Uterus (tissue), 4 donors: ENCODE measurements around the gene DNAJB14. TPM values are rescaled to one million over a fixed set of nuclear protein-coding genes. Genes with fewer than 3 reads are reported as not detected.

Experiments used
- DNase-seq, 2 donors: peaks; one replicate each; pipeline ENCODE4 v3.0.0-alpha.2; 2019 to 2020
- H3K27ac ChIP-seq, 2 donors: fragments of 200-600 bp; sonication (generic); 1 replicate in 1 of 2; 2 replicates in 1 of 2; pipeline ENCODE4 v1.5.1; 2016 to 2018
- H3K27me3 ChIP-seq, 2 donors: fragments of 200-600 bp; sonication (generic); one replicate each; pipeline ENCODE4 v1.5.1; 2018 to 2019; ENCODE audit warnings: control low read depth in 1 of 2
- H3K36me3 ChIP-seq, 2 donors: fragments of 200-600 bp; sonication (generic); one replicate each; pipeline ENCODE4 v1.5.1; 2019; ENCODE audit warnings: control low read depth in 1 of 2
- H3K4me1 ChIP-seq, 2 donors: fragments of 200-600 bp; sonication (generic); one replicate each; pipeline ENCODE4 v1.5.1; 2018 to 2019; ENCODE audit warnings: control low read depth in 1 of 2
- H3K4me3 ChIP-seq, 2 donors: fragments of 200-600 bp; sonication (generic); 1 replicate in 1 of 2; 2 replicates in 1 of 2; pipeline ENCODE4 v1.5.1; 2018 to 2019; ENCODE audit warnings: mild to moderate bottlenecking in 1 of 2
- H3K9me3 ChIP-seq, 2 donors: fragments of 200-600 bp; sonication (generic); one replicate each; pipeline ENCODE4 v1.5.1; 2019; ENCODE audit warnings: control low read depth in 1 of 2
- CTCF ChIP-seq, 4 experiments: fragments of 200-600 bp in 2 of 4; fragments of 450-650 bp in 2 of 4; sonication (generic) in 2 of 4; IDR thresholded peaks; one replicate each; pipeline ENCODE4 v1.5.1; 2016 to 2019; ENCODE audit warnings: antibody characterized with exemption in 4 of 4, mild to moderate bottlenecking in 2 of 4, moderate library complexity in 1 of 4
- POLR2A ChIP-seq, 2 donors: fragments of 450-650 bp; IDR thresholded peaks; one replicate each; pipeline ENCODE4 v1.6.1; 2016; ENCODE audit warnings: antibody characterized with exemption in 2 of 2, mild to moderate bottlenecking in 1 of 2, moderate library complexity in 1 of 2
- intact Hi-C: fragments of 100-400 bp; cut with DNase I; formaldehyde crosslinking; loops from one replicate; pipeline ENCODE4 v1.15.1; 2023; ENCODE audit warnings: low total_unique reads
- total RNA-seq, 4 donors: library from RNA; depleted of rRNA in 3 of 4; stranded (reverse); fragments of >200 nt in 3 of 4; gene quantifications; one replicate each; pipeline versions ENCODE4 v1.1.0 to v1.2.4, GENCODE V29; 2014 to 2023
- donor health status: DM: yes; HTN: yes; CAD: no.

The DNAJB14 gene
- 100 to 1,000 TPM in 1 of 4 donors, 10 to 100 TPM in 3; 33.5 to 151 (median 71.5) TPM for total RNA-seq

GRCh38 chr4:99946356-99947189 lies at the start of gene DNAJB14:
TSS of gene DNAJB14 (minus strand) at chr4:99946618. CDS start at chr4:99946571, 47 bp downstream.
- Histone ChIP-seq H3K4me3 (peak within 1 kb of the TSS; percentile 69 to 75), H3K36me3 (no peaks in the 10 kb centered on the region), H3K9me3 (no peaks in the 10 kb centered on the region), H3K4me1 (no peaks in the 10 kb centered on the region), H3K27me3 (no peaks in the 10 kb centered on the region), H3K27ac (peak within 1 kb of the TSS; percentile 92 to 97)
- peak; percentile 59 to 75 for DNase-seq
- intact Hi-C loops, result loop anchor here (10.0 kb wide), 1 partner anchor 52 kb away; the partner anchor contains the start of gene LAMTOR3
- TF ChIP-seq CTCF (IDR thresholded peaks at IDR 0.05) (peak in 1 of 4 experiments; percentile 12), POLR2A (IDR thresholded peaks at IDR 0.05) (peak in 1 of 2 donors; percentile 48)

GRCh38 chr4:99991741-99992140 lies 45.3 kb upstream of the DNAJB14 start:
- H3K27me3 ChIP-seq, result no peaks in the 10 kb centered on the region
- DNase-seq, result no peak
- TF ChIP-seq CTCF (IDR thresholded peaks at IDR 0.05), result no peak
- TF ChIP-seq POLR2A (IDR thresholded peaks at IDR 0.05), result no peak
- no peaks in the 10 kb centered on the region for H3K36me3 ChIP-seq
- intact Hi-C loops, result no loop called here
- H3K27ac ChIP-seq, result no peak overlapping the region
- no peaks in the 10 kb centered on the region for H3K4me1 ChIP-seq
- H3K4me3 ChIP-seq, result no peak overlapping the region
- no peaks in the 10 kb centered on the region for H3K9me3 ChIP-seq

- no peak for DNase-seq
- no peak overlapping the region for H3K4me3 ChIP-seq
- intact Hi-C loops, result no loop called here
- TF ChIP-seq CTCF (IDR thresholded peaks at IDR 0.05) (no peak), POLR2A (IDR thresholded peaks at IDR 0.05) (no peak)
- H3K36me3 ChIP-seq, result no peaks in the 10 kb centered on the region
- no peak overlapping the region for H3K27ac ChIP-seq
- no peaks in the 10 kb centered on the region for H3K4me1 ChIP-seq
- H3K27me3 ChIP-seq, result no peaks in the 10 kb centered on the region
- H3K9me3 ChIP-seq, result no peaks in the 10 kb centered on the region
Measured at GRCh38 chr4:99987681-99988080, 41.3 kb upstream of the DNAJB14 start.

GRCh38 chr4:99986792-99987191 lies 40.4 kb upstream of the DNAJB14 start:
- no peak for DNase-seq
- no peaks in the 10 kb centered on the region for H3K27me3 ChIP-seq
- intact Hi-C loops, result no loop called here
- H3K4me3 ChIP-seq, result no peak overlapping the region
- TF ChIP-seq POLR2A (IDR thresholded peaks at IDR 0.05), result no peak
- no peak for TF ChIP-seq CTCF (IDR thresholded peaks at IDR 0.05)
- H3K4me1 ChIP-seq, result no peaks in the 10 kb centered on the region
- H3K36me3 ChIP-seq, result no peaks in the 10 kb centered on the region
- H3K9me3 ChIP-seq, result no peaks in the 10 kb centered on the region
- no peak overlapping the region for H3K27ac ChIP-seq

GRCh38 chr4:99983289-99983943 lies 37.0 kb upstream of the DNAJB14 start:
- Histone ChIP-seq H3K4me1 (no peaks in the 10 kb centered on the region), H3K4me3 (no peak overlapping the region), H3K27ac (no peak overlapping the region), H3K9me3 (no peaks in the 10 kb centered on the region), H3K36me3 (no peaks in the 10 kb centered on the region), H3K27me3 (no peaks in the 10 kb centered on the region)
- TF ChIP-seq POLR2A (IDR thresholded peaks at IDR 0.05) (no peak), CTCF (IDR thresholded peaks at IDR 0.05) (no peak)
- intact Hi-C loops, result no loop called here
- DNase-seq, result no peak
